Tibial artery (tissue), 4 donors: ENCODE measurements around the gene DNMT3A.

Experiments
- DNase-seq, 2 donors: peaks; one replicate each; pipeline ENCODE4 v3.0.0-alpha.2; 2019
- H3K27ac ChIP-seq, 2 donors: fragments of 200-600 bp; sonication (generic) in 1 of 2; 1 replicate in 1 of 2; 2 replicates in 1 of 2; pipeline ENCODE4 v1.5.1; 2018 to 2019; ENCODE audit warnings: mild to moderate bottlenecking in 1 of 2
- H3K27me3 ChIP-seq, 2 donors: fragments of 200-600 bp; sonication (generic) in 1 of 2; one replicate each; pipeline versions ENCODE4 v1.5.1 to v1.6.0; 2016 to 2019
- H3K36me3 ChIP-seq, 3 donors: fragments of 200-600 bp; sonication (generic) in 2 of 3; one replicate each; pipeline ENCODE4 v1.5.1; 2016 to 2019; ENCODE audit warnings: mild to moderate bottlenecking in 2 of 3
- H3K4me1 ChIP-seq, 4 donors: fragments of 200-600 bp; sonication (generic) in 2 of 4; 1 replicate in 3 of 4; 2 replicates in 1 of 4; pipeline ENCODE4 v1.5.1; 2016 to 2019
- H3K4me3 ChIP-seq, 2 donors: fragments of 200-600 bp; sonication (generic) in 1 of 2; 1 replicate in 1 of 2; 2 replicates in 1 of 2; pipeline ENCODE4 v1.5.1; 2018 to 2019; ENCODE audit warnings: mild to moderate bottlenecking in 2 of 2
- H3K9me3 ChIP-seq, 3 donors: fragments of 200-600 bp; sonication (generic) in 1 of 3; one replicate each; pipeline ENCODE4 v1.5.1; 2016 to 2019
- CTCF ChIP-seq, 2 experiments: fragments of 200-600 bp in 1 of 2; fragments of 450-650 bp in 1 of 2; IDR thresholded peaks; one replicate each; pipeline ENCODE4 v1.5.1; 2017 to 2019; ENCODE audit warnings: antibody characterized with exemption in 2 of 2, mild to moderate bottlenecking in 1 of 2, moderate library complexity in 1 of 2
- intact Hi-C: fragments of 100-400 bp; cut with DNase I; formaldehyde crosslinking; loops from one replicate; pipeline ENCODE4 v1.15.0; 2023; ENCODE audit warnings: low total_unique reads

The DNMT3A gene

DNA sequence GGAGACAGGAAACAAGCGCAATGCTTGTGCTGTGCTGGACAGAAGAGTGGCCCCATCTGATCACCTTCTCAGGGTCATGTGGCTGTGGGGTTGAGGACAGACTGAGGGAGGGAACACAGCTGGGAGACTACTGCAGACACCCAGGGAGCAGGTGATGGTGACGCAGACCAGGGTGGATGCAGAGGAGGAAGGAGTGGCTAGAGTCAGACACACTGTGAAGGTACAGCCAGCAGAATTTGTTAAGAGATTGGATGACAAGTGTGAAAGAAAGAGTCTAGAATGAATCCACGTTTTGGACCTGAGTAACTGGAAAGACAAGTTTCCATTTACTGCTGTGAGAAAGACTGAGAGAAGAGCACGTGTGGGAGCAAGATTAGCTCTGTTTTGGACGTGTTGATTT, 157.5 kb downstream of the DNMT3A start:
- H3K4me3 ChIP-seq = no peak overlapping the region
- H3K4me1 ChIP-seq = no peaks in the 10 kb centered on the region
- peaks cover 0 to 8% (median 5%) of the 10 kb centered on the region in 3 donors for H3K9me3 ChIP-seq
- DNase-seq = no peak
- peaks cover 0 to 4% of the 10 kb centered on the region in 2 donors for H3K27me3 ChIP-seq
- no peak overlapping the region for H3K27ac ChIP-seq
- no peak for TF ChIP-seq CTCF (IDR thresholded peaks at IDR 0.05)
- no peaks in the 10 kb centered on the region for H3K36me3 ChIP-seq
- intact Hi-C loops = no loop called here

GRCh38 chr2:25178976-25179375, 162.7 kb downstream of the DNMT3A start:
- Histone ChIP-seq H3K27ac (no peak overlapping the region), H3K27me3 (peaks cover 0 to 32% of the 10 kb centered on the region in 2 donors), H3K4me3 (no peak overlapping the region), H3K36me3 (no peaks in the 10 kb centered on the region), H3K9me3 (peaks cover 0 to 8% (median 5%) of the 10 kb centered on the region in 3 donors), H3K4me1 (no peaks in the 10 kb centered on the region)
- DNase-seq = no peak
- TF ChIP-seq CTCF (IDR thresholded peaks at IDR 0.05) = no peak
- intact Hi-C loops = no loop called here
